Stimulated activated CD8-positive, alpha-beta memory T cell treated with anti-CD3 and anti-CD28 coated beads, Interleukin-15, amount 100 ng/mL, for 4 hours (primary cell): ENCODE results near the gene ONECUT3.
"Not testable (repeated sequence)": the region's sequence is repeated elsewhere in the genome, so short reads cannot be mapped to it uniquely, and the experiment has no call there.

Experiments
- DNase-seq, 2 donors: peaks; one replicate each; pipeline ENCODE4 v3.0.0-alpha.2; 2020; ENCODE audit warnings: low read depth in 2 of 2

The ONECUT3 gene

GRCh38 chr19:1755467-1756171 lies 2.3 kb downstream of the ONECUT3 start:
- DNase-seq, result no peak

GRCh38 chr19:1756264-1756663 lies 3.0 kb downstream of the ONECUT3 start:
- DNase-seq, result no peak

- DNase-seq, result no peak
These were observed 3.6 kb downstream of the ONECUT3 start for GRCh38 chr19:1756705-1757465.

- no peak for DNase-seq
These were observed 4.3 kb downstream of the ONECUT3 start for GRCh38 chr19:1757468-1758230.

GRCh38 chr19:1758231-1758577 lies 4.9 kb downstream of the ONECUT3 start:
- DNase-seq, result no peak

GRCh38 chr19:1758959-1759903 lies 5.9 kb downstream of the ONECUT3 start:
- no peak for DNase-seq

- no peak for DNase-seq
These were observed 6.7 kb downstream of the ONECUT3 start for GRCh38 chr19:1760020-1760419.

GRCh38 chr19:1760786-1761527 lies 7.7 kb downstream of the ONECUT3 start:
- not testable (repeated sequence) for DNase-seq

- no peak for DNase-seq
These were observed 8.4 kb downstream of the ONECUT3 start for GRCh38 chr19:1761528-1762242.

- DNase-seq, result no peak
These were observed 9.2 kb downstream of the ONECUT3 start for GRCh38 chr19:1762243-1763117.

GRCh38 chr19:1763648-1764639 lies 10.6 kb downstream of the ONECUT3 start:
- DNase-seq, result no peak

GRCh38 chr19:1764729-1765128 lies 11.4 kb downstream of the ONECUT3 start:
- DNase-seq, result no peak

GRCh38 chr19:1765232-1765903 lies 12.1 kb downstream of the ONECUT3 start:
- DNase-seq, result no peak

GRCh38 chr19:1765904-1766799 lies 12.8 kb downstream of the ONECUT3 start:
- DNase-seq, result no peak

GRCh38 chr19:1766800-1767352 lies 13.6 kb downstream of the ONECUT3 start:
- DNase-seq, result no peak

GRCh38 chr19:1767464-1767933 lies 14.2 kb downstream of the ONECUT3 start:
- peak in 1 of 2 donors; percentile 23 for DNase-seq
